ENCODE results near the gene RGL1. TPM values are rescaled to one million over a fixed set of nuclear protein-coding genes. Genes with fewer than 3 reads are reported as not detected.

RGL1 gene
- total and polyA plus RNA-seq, 2 experiments from 2014 or later, result 17.9 to 30.7 TPM

DNA sequence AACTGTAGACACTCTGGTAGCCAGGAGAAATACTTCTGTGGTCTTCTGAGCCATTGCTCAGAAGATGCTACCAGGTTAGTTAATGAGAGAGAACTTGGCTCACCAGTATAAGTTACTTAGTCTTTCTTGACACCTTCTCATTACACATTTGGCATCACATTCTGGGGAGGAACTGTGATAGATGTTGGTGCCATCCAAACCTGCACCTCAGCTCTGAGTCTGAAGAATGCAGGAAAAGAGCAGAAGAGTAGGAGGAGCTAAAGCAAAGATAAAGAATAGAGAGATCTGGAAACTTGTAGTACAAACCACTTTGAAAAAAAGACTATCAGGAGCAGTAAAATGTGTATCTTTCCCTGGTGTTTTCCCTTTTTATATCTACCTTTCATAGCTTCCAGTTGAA lies 58.9 kb downstream of the RGL1 start:
- TF ChIP-seq, protein P1, sequence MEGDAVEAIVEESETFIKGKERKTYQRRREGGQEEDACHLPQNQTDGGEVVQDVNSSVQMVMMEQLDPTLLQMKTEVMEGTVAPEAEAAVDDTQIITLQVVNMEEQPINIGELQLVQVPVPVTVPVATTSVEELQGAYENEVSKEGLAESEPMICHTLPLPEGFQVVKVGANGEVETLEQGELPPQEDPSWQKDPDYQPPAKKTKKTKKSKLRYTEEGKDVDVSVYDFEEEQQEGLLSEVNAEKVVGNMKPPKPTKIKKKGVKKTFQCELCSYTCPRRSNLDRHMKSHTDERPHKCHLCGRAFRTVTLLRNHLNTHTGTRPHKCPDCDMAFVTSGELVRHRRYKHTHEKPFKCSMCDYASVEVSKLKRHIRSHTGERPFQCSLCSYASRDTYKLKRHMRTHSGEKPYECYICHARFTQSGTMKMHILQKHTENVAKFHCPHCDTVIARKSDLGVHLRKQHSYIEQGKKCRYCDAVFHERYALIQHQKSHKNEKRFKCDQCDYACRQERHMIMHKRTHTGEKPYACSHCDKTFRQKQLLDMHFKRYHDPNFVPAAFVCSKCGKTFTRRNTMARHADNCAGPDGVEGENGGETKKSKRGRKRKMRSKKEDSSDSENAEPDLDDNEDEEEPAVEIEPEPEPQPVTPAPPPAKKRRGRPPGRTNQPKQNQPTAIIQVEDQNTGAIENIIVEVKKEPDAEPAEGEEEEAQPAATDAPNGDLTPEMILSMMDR (IDR thresholded peaks at IDR 0.05; ENCODE audit: poor library complexity), result no peak
- TF ChIP-seq EZH2 (IDR thresholded peaks at IDR 0.05; ENCODE audit: borderline replicate concordance), result no peak
- TF ChIP-seq EZH2phosphoT487 (IDR thresholded peaks at IDR 0.05; ENCODE audit: low read depth, severe bottlenecking, unreplicated experiment), result no peak
- Histone ChIP-seq H2AFZ (no peak overlapping the region), H3K4me1 (ENCODE audit: insufficient read depth) (peaks cover 15% of the 10 kb centered on the region), H3K36me3 (replicated peaks; ENCODE audit: insufficient read depth, low read depth) (no peaks in the 10 kb centered on the region), H3K9me3 (ENCODE audit: low read depth) (no peaks in the 10 kb centered on the region), H3K9me2 (replicated peaks; ENCODE audit: insufficient read depth) (no peaks in the 10 kb centered on the region), H4K20me1 (ENCODE audit: insufficient read depth, poor library complexity, severe bottlenecking) (no peaks in the 10 kb centered on the region), H3K27me3 (no peaks in the 10 kb centered on the region), H3K4me2 (no peak overlapping the region), H3K79me2 (peaks cover 17% of the 10 kb centered on the region), H3K4me3 (no peak overlapping the region), H3K27ac (no peak overlapping the region)
- no peak for DNase-seq (ENCODE audit: low spot score)

DNA sequence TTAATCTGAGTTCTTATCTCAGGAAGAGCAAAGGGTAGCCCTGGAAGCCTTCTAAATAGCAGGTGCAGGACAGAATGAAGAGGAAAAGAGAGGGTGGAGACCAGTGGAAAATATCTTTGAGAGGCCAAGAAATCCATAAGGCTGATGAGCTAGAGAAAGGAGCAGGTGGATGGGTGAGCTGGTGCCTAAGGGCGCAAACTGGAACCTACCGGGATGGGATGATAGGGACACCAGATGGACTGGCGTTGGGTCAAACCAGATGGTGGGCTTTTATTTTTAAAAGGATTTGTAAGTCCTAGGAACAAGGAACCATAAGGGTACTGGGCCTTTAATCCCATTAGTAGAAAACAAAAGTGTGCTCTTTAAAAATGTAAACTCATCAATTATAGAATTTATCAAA lies 59.7 kb downstream of the RGL1 start:
- no peaks in the 10 kb centered on the region for H4K20me1 ChIP-seq (ENCODE audit: insufficient read depth, poor library complexity, severe bottlenecking)
- peaks cover 8% of the 10 kb centered on the region for H3K4me1 ChIP-seq (ENCODE audit: insufficient read depth)
- peaks cover 19% of the 10 kb centered on the region for H3K79me2 ChIP-seq
- no peaks in the 10 kb centered on the region for H3K9me3 ChIP-seq (ENCODE audit: low read depth)
- H3K27me3 ChIP-seq, result no peaks in the 10 kb centered on the region
- WGBS (ENCODE audit: low lambda C conversion rate, missing lambda C conversion rate), result 97% methylated on average over 3 of the region's 3 CpGs
- no peaks in the 10 kb centered on the region for H3K36me3 ChIP-seq (replicated peaks; ENCODE audit: insufficient read depth, low read depth)
- no peak overlapping the region for H3K4me3 ChIP-seq
- no peak overlapping the region for H2AFZ ChIP-seq
- no peaks in the 10 kb centered on the region for H3K9me2 ChIP-seq (replicated peaks; ENCODE audit: insufficient read depth)
- H3K4me2 ChIP-seq, result no peak overlapping the region
- no peak for DNase-seq (ENCODE audit: low spot score)
- TF ChIP-seq, protein P1 (IDR thresholded peaks at IDR 0.05; ENCODE audit: poor library complexity), result no peak
- TF ChIP-seq EZH2phosphoT487 (IDR thresholded peaks at IDR 0.05; ENCODE audit: low read depth, severe bottlenecking, unreplicated experiment) (no peak), EZH2 (IDR thresholded peaks at IDR 0.05; ENCODE audit: borderline replicate concordance) (no peak)
- H3K27ac ChIP-seq, result no peak overlapping the region

DNA sequence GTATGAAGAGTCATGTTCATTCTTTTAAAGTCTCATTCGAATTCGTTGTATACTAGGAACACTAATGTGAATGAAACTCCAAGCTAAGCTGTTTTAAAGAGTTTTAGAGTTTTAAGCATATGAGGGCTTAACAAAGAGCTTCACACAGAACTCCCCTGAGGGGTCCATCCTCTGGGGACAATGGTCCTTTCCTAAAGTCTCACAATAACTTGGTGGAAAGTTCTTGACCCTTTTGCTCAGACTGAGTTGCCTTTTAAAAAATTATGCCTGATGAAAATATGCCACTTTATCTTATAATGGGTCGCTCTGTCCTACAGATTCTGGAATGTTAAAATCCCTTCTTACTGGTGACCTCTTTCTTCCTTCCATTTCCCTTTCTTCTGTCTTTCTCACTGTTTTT lies 64.3 kb downstream of the RGL1 start:
- DNase-seq (ENCODE audit: low spot score), result no peak
- Histone ChIP-seq H3K27me3 (no peaks in the 10 kb centered on the region), H3K36me3 (replicated peaks; ENCODE audit: insufficient read depth, low read depth) (no peaks in the 10 kb centered on the region), H3K9me2 (replicated peaks; ENCODE audit: insufficient read depth) (no peaks in the 10 kb centered on the region), H3K27ac (no peak overlapping the region), H3K4me1 (ENCODE audit: insufficient read depth) (peaks cover 29% of the 10 kb centered on the region), H4K20me1 (ENCODE audit: insufficient read depth, poor library complexity, severe bottlenecking) (no peaks in the 10 kb centered on the region), H3K4me3 (no peak overlapping the region), H3K79me2 (peaks cover 14% of the 10 kb centered on the region), H3K4me2 (no peak overlapping the region), H3K9me3 (ENCODE audit: low read depth) (no peaks in the 10 kb centered on the region), H2AFZ (no peak overlapping the region)
- 92% methylated on average over 3 of the region's 3 CpGs for WGBS (ENCODE audit: low lambda C conversion rate, missing lambda C conversion rate)
- TF ChIP-seq EZH2 (IDR thresholded peaks at IDR 0.05; ENCODE audit: borderline replicate concordance) (no peak), EZH2phosphoT487 (IDR thresholded peaks at IDR 0.05; ENCODE audit: low read depth, severe bottlenecking, unreplicated experiment) (no peak)
- TF ChIP-seq, protein P1 (IDR thresholded peaks at IDR 0.05; ENCODE audit: poor library complexity), result no peak

DNA sequence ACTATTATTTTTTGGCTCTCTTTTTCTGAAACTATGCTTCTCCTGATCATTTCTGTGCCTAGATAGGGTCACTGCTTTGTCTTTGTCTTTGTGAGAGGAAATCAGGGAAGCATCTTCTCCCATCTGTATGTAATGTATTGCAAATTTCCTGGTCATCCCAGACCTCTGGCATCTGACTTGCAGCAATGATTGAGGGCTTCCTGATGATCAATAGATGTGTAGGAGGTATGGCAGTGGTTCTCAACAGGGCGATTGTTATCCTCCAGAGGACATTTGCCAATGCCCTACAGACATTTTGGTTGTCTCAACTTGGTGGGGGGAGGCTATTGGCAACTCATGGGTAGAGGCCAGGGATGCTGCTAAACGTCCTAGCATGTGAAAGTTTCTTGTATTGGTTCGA lies 64.7 kb downstream of the RGL1 start:
- Histone ChIP-seq H3K27ac (no peak overlapping the region), H3K27me3 (no peaks in the 10 kb centered on the region)

More for the DNA sequence above, 64.7 kb downstream of the RGL1 start:
- 94% methylated on average over 3 of the region's 3 CpGs for WGBS (ENCODE audit: low lambda C conversion rate, missing lambda C conversion rate)
- Histone ChIP-seq H3K4me1 (ENCODE audit: insufficient read depth) (peaks cover 33% of the 10 kb centered on the region), H3K36me3 (replicated peaks; ENCODE audit: insufficient read depth, low read depth) (no peaks in the 10 kb centered on the region), H3K9me2 (replicated peaks; ENCODE audit: insufficient read depth) (no peaks in the 10 kb centered on the region), H3K79me2 (peaks cover 14% of the 10 kb centered on the region), H3K9me3 (ENCODE audit: low read depth) (no peaks in the 10 kb centered on the region), H4K20me1 (ENCODE audit: insufficient read depth, poor library complexity, severe bottlenecking) (no peaks in the 10 kb centered on the region), H3K4me2 (no peak overlapping the region), H2AFZ (no peak overlapping the region), H3K4me3 (no peak overlapping the region)
- TF ChIP-seq, protein P1 (IDR thresholded peaks at IDR 0.05; ENCODE audit: poor library complexity), result no peak
- TF ChIP-seq EZH2phosphoT487 (IDR thresholded peaks at IDR 0.05; ENCODE audit: low read depth, severe bottlenecking, unreplicated experiment), result no peak
- no peak for TF ChIP-seq EZH2 (IDR thresholded peaks at IDR 0.05; ENCODE audit: borderline replicate concordance)
- no peak for DNase-seq (ENCODE audit: low spot score)
